Anterior cingulate cortex (tissue), 58 donors: ENCODE results near the gene DDX4.
"Not testable (repeated sequence)": the region's sequence is repeated elsewhere in the genome, so short reads cannot be mapped to it uniquely, and the experiment has no call there.

Source experiments
- DNase-seq, 58 donors: peaks; one replicate each; lab custom pipeline; 2025; lab: John Stamatoyannopoulos, UW

Gene DDX4

GRCh38 chr5:55720188-55720703, 17.6 kb upstream of the DDX4 start:
- DNase-seq: no peak

- DNase-seq: no peak
These were observed 13.6 kb upstream of the DDX4 start for GRCh38 chr5:55724281-55724680.

GRCh38 chr5:55731848-55732247, 6.0 kb upstream of the DDX4 start:
- no peak for DNase-seq

GRCh38 chr5:55732585-55732984, 5.3 kb upstream of the DDX4 start:
- DNase-seq: no peak

GRCh38 chr5:55734658-55735057, 3.2 kb upstream of the DDX4 start:
- no peak for DNase-seq

DNA sequence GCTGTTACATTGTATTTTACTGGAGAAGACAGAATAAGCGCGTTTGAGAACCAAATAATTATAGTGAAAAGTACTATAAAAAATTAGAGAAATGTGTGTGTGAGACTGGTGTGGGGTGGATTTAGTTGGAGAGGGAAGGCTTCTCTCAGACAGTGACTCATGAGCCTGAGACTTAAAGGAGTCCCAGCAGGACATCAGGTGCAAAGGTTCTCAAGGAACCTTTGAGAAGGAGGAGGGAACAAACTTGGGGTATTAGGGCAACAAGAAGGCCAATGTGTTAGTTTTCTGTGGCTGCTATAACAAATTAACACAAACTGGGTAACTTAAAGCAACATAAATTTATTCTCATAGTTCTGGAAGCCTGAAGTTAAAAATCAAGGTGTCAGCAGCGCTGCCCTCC, 4.9 kb downstream of the DDX4 start:
- DNase-seq: no peak

- no peak for DNase-seq
These were observed 10.0 kb downstream of the DDX4 start for GRCh38 chr5:55747778-55748318.

DNA sequence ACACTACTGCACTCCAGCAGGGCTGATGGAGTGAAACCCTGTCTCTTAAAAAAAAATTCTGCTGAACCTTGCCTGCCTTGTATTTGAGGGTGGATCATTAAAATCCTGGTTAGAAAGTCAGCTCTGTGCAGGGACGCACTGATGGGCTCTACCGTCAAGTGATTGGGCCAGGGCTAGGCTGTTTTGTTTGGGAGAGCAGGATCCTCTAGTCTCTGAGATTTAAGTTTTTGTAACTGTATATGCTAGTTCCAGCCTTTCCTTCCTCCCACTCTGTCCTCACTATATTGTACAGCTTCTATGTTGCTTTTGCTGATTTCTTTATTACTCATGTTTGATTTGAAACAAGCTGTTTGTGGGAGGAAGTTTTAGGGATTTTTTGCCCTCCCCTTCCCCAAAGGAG, 11.5 kb downstream of the DDX4 start:
- DNase-seq: no peak

DNA sequence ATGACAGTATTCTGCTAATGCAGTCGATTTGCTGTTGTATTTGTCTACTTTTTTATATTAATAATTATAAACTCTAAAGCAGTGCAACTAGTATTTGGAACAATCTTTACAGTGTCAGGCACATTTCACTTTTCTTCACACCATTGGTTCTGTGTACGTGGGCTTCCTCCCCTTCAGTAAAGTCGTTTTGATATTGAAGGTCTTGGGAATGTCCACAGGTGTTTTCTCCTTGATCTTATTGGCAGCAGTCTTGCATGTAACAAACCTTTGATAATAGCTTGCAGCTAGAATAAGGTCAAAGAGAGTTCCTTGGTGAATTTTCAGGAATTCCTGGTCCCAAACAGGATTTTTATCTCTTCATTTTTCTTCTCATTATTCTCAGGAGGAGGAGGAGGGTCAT, 12.2 kb downstream of the DDX4 start:
- DNase-seq: no peak

DNA sequence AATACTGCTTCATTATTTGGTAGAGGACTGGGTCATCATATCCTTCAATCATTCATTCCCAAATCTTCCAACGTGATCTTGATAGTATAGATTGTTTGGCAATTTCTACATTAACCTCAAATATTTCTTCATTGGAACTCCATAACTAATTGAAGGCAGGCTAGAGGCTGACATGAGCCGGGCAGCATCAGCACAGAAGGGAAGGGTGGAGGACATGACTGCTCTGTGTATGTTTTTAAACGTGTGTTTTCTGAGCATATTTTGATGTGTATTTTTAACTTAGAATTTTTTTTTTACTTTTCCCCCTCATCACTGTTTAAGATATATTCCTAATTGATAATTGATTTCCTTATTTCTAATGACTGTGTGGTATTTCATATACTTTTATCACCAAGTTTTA, 12.6 kb downstream of the DDX4 start:
- DNase-seq: no peak

- DNase-seq: no peak
These were observed 20.4 kb downstream of the DDX4 start for GRCh38 chr5:55758231-55758630.

DNA sequence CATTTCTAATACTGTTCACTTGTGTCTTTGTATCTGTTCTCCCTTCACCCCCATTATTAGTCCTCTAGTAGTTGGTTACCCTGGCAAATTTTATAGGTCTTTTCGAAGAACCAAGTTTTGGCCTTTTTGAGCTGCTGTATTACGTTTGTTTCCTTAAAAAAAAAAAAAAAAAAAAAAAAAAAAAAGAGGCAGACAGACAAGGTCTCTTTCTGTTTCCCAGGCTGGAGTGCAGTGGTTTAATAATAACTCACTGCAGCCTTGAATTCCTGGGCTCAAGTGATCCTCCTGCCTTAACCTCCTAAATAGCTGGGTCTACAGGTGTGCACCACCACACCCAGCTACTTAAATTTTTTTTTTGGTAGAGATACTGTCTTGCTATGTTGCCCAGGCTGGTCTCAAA, 20.9 kb downstream of the DDX4 start:
- DNase-seq: no peak

- not testable (repeated sequence) for DNase-seq
These were observed 23.9 kb downstream of the DDX4 start for GRCh38 chr5:55761721-55762120.

GRCh38 chr5:55763746-55764420, 26.0 kb downstream of the DDX4 start:
- DNase-seq: no peak

DNA sequence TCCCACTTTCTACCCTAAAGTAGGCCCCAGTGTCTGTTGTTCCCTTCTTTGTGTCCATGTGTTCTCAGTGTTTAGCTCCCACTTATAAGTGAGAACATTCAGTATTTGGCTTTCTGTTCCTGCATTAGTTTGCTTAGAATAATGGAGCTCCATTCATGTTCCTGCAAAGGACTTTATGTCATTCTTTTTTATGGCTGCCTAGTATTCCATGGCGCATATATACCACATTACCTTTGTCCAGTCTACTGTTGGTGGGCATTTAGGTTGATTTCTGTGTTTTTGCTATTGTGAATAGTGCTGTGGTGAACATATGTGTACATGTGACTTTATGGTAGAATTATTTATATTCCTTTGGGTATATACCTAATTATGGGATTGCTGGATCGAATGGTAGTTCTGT, 30.4 kb downstream of the DDX4 start:
- no peak for DNase-seq

- DNase-seq: no peak
These were observed 33.4 kb downstream of the DDX4 start for GRCh38 chr5:55771175-55771655.

- peak in 20 of 58 donors; percentile 0 to 57 (median 11) for DNase-seq
These were observed 35.2 kb downstream of the DDX4 start for GRCh38 chr5:55773057-55773456.

DNA sequence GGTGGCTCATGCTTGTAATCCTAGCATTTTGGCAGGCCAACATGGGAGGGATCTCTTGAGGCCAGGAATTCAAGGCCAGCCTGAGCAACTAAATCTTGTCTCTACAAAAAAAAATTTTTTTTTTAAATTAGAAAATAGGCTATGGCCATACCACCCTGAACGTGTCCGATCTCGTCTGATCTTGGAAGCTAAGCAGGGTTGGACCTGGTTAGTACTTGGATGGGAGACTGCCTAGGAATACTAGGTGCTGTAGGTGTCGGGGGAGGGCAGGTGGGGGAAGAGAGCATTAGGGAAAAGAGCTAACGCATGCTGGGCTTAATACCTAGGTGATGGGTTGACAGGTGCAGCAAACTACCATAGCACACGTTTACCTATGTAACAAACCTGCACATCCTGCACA, 39.5 kb downstream of the DDX4 start:
- DNase-seq: no peak

DNA sequence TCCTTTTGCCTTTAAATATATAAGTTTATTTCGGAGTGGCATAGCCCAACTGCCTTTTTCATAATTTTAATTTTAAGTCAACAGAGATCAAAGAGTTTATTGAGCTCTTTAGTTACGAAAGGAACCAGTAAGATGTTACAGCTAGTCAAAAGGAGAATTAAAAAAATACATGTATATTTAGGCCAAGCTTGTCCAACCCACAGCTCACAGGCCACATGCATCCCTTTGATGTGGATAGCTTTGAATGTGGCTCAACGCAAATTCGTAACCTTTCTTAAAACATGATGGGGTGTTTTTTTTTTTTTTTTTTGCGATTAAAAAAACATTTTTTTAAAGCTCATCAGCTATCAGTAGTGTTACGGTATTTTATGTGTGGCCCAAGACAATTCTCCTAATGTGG, 63.1 kb downstream of the DDX4 start:
- DNase-seq: no peak

DNA sequence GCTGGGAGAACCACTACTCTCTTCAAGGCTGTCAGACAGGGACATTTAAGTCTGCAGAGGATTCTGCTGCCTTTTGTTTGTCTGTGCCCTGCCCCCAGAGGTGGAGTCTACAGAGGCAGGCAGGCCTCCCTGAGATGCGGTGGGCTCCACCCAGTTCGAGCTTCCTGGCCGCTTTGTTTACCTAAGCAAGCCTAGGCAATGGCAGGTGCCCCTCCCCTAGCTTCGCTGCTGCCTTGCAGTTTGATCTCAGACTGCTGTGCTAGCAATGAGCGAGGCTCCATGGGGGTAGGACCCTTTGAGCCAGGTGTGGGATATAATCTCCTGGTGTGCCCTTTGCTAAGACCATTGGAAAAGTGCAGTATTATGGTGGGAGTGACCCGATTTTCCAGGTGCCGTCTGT, 71.0 kb downstream of the DDX4 start:
- DNase-seq: not testable (repeated sequence)

DNA sequence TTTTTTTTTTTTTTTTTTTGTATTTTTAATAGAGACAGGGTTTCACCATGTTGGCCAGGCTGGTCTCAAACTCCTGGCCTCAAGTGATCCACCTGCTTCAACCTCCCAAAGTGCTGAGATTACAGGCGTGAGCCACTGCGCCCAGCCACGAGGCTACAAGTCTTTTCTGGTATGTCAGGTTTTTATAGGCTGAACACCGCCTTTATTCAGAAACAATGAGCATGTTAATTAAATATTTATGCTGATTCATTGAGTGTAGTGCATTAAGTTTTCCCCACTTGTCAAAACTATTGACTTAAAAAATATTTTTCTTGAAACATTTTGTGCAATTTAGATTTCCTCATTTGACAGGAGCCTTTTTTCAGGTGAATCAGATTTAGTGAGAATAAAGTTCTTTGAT, 78.1 kb downstream of the DDX4 start:
- not testable (repeated sequence) for DNase-seq

GRCh38 chr5:55816342-55816741, 78.5 kb downstream of the DDX4 start:
- DNase-seq: no peak
